Adipose tissue (tissue), 3 donors: ENCODE measurements around the gene FHAD1. TPM values are rescaled to one million over a fixed set of nuclear protein-coding genes. Genes with fewer than 3 reads are reported as not detected.
"Not testable (repeated sequence)": the region's sequence is repeated elsewhere in the genome, so short reads cannot be mapped to it uniquely, and the experiment has no call there.

Source experiments
- H3K27ac ChIP-seq: one replicate; pipeline ENCODE4 v1.5.1; 2013; ENCODE audit warnings: low read depth, low read length
- WGBS, 3 donors: extraction: QIAGEN DNeasy Blood & Tissue Kit; methylation state at CpG; one replicate each; pipeline ENCODE4 v1.1.7; 2013; 5-methylcytosine and 5-hydroxymethylcytosine counted together
- polyA plus RNA-seq, 3 donors: library from polyadenylated mRNA; stranded (reverse); fragments of 200-250 nt; gene quantifications; one replicate each; pipeline ENCODE4 v1.2.3, GENCODE V29; 2013
- donor health status: healthy with polysubstance abuse.
- donor health status: Bipolar disorder and iron deficiency.
- donor health status: healthy.

The FHAD1 gene
- polyA plus RNA-seq, 3 donors, result 0.11 to 0.30 (median 0.19) TPM

- no peak overlapping the region for H3K27ac ChIP-seq
- 75 to 80% (median 76%) methylated on average over 10 of the region's 10 CpGs for WGBS, 3 donors
Measured at GRCh38 chr1:15288173-15288926, 41.3 kb downstream of the FHAD1 start.

GRCh38 chr1:15289251-15289651 lies 42.2 kb downstream of the FHAD1 start:
- 84 to 88% (median 87%) methylated on average over 14 of the region's 14 CpGs for WGBS, 3 donors
- H3K27ac ChIP-seq, result no peak overlapping the region

- WGBS, 3 donors, result 80 to 93% (median 89%) methylated on average over 9 of the region's 9 CpGs
- H3K27ac ChIP-seq, result no peak overlapping the region
Measured at GRCh38 chr1:15290382-15290781, 43.4 kb downstream of the FHAD1 start.

- no peak overlapping the region for H3K27ac ChIP-seq
- 74 to 86% (median 81%) methylated on average over 5 of the region's 5 CpGs for WGBS, 3 donors
Measured at GRCh38 chr1:15295696-15296095, 48.7 kb downstream of the FHAD1 start.

GRCh38 chr1:15296585-15297321 lies 49.7 kb downstream of the FHAD1 start:
- H3K27ac ChIP-seq, result no peak overlapping the region
- 74 to 86% (median 76%) methylated on average over 9 of the region's 9 CpGs for WGBS, 3 donors

- 91 to 97% (median 93%) methylated on average over 4 of the region's 4 CpGs for WGBS, 3 donors
- not testable (repeated sequence) for H3K27ac ChIP-seq
Measured at GRCh38 chr1:15297975-15298374, 51.0 kb downstream of the FHAD1 start.

- H3K27ac ChIP-seq, result no peak overlapping the region
- 49 to 95% (median 89%) methylated on average over 1 of the region's 1 CpG for WGBS, 3 donors
Measured at GRCh38 chr1:15299179-15299578, 52.2 kb downstream of the FHAD1 start.

GRCh38 chr1:15299806-15300205 lies 52.8 kb downstream of the FHAD1 start:
- H3K27ac ChIP-seq, result no peak overlapping the region
- 67 to 86% (median 69%) methylated on average over 4 of the region's 4 CpGs for WGBS, 3 donors

- no peak overlapping the region for H3K27ac ChIP-seq
- WGBS, 3 donors, result 80 to 87% (median 82%) methylated on average over 6 of the region's 6 CpGs
Measured at GRCh38 chr1:15303935-15304334, 56.9 kb downstream of the FHAD1 start.

- no peak overlapping the region for H3K27ac ChIP-seq
- WGBS, 3 donors, result 26 to 29% (median 29%) methylated on average over 15 of the region's 15 CpGs
Measured at GRCh38 chr1:15304708-15305467, 57.9 kb downstream of the FHAD1 start.

- H3K27ac ChIP-seq, result no peak overlapping the region
- 64 to 89% (median 74%) methylated on average over 7 of the region's 7 CpGs for WGBS, 3 donors
Measured at GRCh38 chr1:15305468-15305770, 58.4 kb downstream of the FHAD1 start.

GRCh38 chr1:15306352-15306751 lies 59.3 kb downstream of the FHAD1 start:
- 59 to 91% (median 74%) methylated on average over 1 of the region's 1 CpG for WGBS, 3 donors
- H3K27ac ChIP-seq, result not testable (repeated sequence)

- 15 to 89% (median 76%) methylated on average over 1 of the region's 1 CpG for WGBS, 3 donors
- no peak overlapping the region for H3K27ac ChIP-seq
Measured at GRCh38 chr1:15308135-15308534, 61.1 kb downstream of the FHAD1 start.

GRCh38 chr1:15308621-15309027 lies 61.6 kb downstream of the FHAD1 start:
- H3K27ac ChIP-seq, result no peak overlapping the region
- 40 to 91% (median 84%) methylated on average over 6 of the region's 6 CpGs for WGBS, 3 donors

- H3K27ac ChIP-seq, result no peak overlapping the region
- WGBS, 3 donors, result 72 to 89% (median 86%) methylated on average over 10 of the region's 10 CpGs
Measured at GRCh38 chr1:15309687-15310086, 62.7 kb downstream of the FHAD1 start.

- WGBS, 3 donors, result 94 to 97% (median 95%) methylated on average over 7 of the region's 7 CpGs
- no peak overlapping the region for H3K27ac ChIP-seq
Measured at GRCh38 chr1:15310544-15310943, 63.5 kb downstream of the FHAD1 start.

- 89 to 95% (median 93%) methylated on average over 13 of the region's 13 CpGs for WGBS, 3 donors
- H3K27ac ChIP-seq, result no peak overlapping the region
Measured at GRCh38 chr1:15311122-15311822, 64.2 kb downstream of the FHAD1 start.

- WGBS, 3 donors, result 88 to 97% (median 89%) methylated on average over 7 of the region's 7 CpGs
- H3K27ac ChIP-seq, result no peak overlapping the region
Measured at GRCh38 chr1:15311880-15312279, 64.9 kb downstream of the FHAD1 start.
